ENCODE results near the gene INTU. TPM values are rescaled to one million over a fixed set of nuclear protein-coding genes. Genes with fewer than 3 reads are reported as not detected.

The INTU gene
- total RNA-seq, 4 donors from 2014 or later = 4.1 to 8.1 (median 5.1) TPM

DNA sequence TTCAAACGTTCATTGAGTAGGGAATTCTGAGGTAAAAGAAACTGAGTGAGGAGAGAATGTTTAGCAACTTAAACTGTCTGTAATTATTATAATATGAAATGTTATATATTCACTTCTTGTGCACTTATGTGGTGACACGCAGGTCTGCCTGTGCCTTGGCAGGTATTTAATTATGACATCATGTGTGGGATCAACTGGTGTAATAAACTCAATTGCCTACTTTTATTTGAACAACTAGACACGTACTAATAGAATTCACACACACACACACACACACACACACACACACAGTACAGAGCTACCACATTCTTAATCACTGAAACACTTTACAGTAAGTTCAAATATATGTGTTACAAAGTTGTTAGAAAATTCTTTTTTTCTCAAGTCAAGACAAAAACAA, 76.7 kb downstream of the INTU start:
- intact Hi-C loops (cut with DNase I; ENCODE audit: low total_unique reads) = no loop called here
- no peak overlapping the region for H3K4me3 ChIP-seq (ENCODE audit: low read depth, poor library complexity, severe bottlenecking)
- DNase-seq (ENCODE audit: low spot score in 2 of 2) = no peak
- TF ChIP-seq, protein P1, sequence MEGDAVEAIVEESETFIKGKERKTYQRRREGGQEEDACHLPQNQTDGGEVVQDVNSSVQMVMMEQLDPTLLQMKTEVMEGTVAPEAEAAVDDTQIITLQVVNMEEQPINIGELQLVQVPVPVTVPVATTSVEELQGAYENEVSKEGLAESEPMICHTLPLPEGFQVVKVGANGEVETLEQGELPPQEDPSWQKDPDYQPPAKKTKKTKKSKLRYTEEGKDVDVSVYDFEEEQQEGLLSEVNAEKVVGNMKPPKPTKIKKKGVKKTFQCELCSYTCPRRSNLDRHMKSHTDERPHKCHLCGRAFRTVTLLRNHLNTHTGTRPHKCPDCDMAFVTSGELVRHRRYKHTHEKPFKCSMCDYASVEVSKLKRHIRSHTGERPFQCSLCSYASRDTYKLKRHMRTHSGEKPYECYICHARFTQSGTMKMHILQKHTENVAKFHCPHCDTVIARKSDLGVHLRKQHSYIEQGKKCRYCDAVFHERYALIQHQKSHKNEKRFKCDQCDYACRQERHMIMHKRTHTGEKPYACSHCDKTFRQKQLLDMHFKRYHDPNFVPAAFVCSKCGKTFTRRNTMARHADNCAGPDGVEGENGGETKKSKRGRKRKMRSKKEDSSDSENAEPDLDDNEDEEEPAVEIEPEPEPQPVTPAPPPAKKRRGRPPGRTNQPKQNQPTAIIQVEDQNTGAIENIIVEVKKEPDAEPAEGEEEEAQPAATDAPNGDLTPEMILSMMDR (IDR thresholded peaks at IDR 0.05) = no peak
- TF ChIP-seq POLR2A (IDR thresholded peaks at IDR 0.05) = no peak
- 42 to 58% methylated on average over 3 of the region's 3 CpGs for WGBS, 2 donors

DNA sequence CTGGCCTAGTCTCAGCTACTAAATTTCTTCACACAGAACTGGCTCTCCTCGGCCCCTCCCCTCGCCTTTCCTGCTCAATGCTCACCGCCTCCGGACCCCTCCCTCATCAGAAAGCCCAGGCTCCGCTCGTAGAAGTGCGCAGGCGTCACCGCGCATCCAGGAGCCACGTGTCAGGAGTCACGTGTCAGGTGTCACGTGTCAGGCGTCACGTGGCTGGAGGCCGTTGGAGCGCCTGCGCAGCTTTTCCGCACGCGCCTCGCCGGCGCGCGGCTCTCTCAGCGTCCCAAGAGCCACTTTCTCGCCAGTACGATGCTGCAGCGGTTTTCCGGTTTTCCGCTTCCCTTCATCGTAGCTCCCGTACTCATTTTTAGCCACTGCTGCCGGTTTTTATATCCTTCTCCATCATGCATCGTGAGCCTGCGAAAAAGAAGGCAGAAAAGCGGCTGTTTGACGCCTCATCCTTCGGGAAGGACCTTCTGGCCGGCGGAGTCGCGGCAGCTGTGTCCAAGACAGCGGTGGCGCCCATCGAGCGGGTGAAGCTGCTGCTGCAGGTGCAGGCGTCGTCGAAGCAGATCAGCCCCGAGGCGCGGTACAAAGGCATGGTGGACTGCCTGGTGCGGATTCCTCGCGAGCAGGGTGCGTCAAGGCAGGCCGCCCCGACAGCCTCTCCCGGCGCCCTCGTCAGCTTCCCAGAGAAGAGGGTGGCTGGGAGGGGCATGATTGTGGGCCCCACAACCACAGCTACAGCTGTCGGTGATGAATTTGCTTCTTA, 97.6 kb downstream of the INTU start, which contains the start of gene SLC25A31:
TSS of gene SLC25A31 (plus strand) at position 259 of the 772 bp plus-strand sequence. CDS start at position 405, 146 bp downstream.
- H3K4me3 ChIP-seq (ENCODE audit: low read depth, poor library complexity, severe bottlenecking) = no peak within 1 kb of the TSS
- TF ChIP-seq POLR2A (IDR thresholded peaks at IDR 0.05) = no peak
- TF ChIP-seq, protein P1 (IDR thresholded peaks at IDR 0.05) = no peak
- intact Hi-C loops (cut with DNase I; ENCODE audit: low total_unique reads) = loop anchor here (5.0 kb wide), 1 partner anchor 128 kb away; no protein-coding TSS in a partner anchor
- 95 to 97% methylated on average over 64 of the region's 64 CpGs for WGBS, 2 donors
- DNase-seq (ENCODE audit: low spot score in 2 of 2) = no peak

DNA sequence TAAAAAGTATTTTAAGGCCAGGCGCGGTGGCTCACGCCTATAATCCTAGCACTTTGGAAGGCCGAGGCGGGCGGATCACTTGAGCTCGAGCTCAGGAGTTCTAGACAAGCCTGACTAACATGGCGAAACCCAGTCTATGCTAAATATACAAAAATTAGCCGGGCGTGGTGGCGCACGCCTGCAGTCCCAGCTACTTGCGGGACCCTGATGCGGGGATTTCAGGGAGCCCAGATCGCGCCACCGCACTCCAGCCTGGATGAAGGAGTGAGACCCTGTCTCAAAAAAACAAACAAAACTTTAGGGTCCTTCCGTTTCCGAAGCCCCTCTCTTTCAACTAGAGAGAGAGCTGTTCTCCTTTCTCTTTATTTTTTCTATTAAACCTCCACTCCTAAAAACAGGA, 98.6 kb downstream of the INTU start:
- DNase-seq (ENCODE audit: low spot score in 2 of 2) = no peak
- WGBS, 2 donors = 93 to 96% methylated on average over 19 of the region's 19 CpGs
- TF ChIP-seq, protein P1 (IDR thresholded peaks at IDR 0.05) = no peak
- TF ChIP-seq POLR2A (IDR thresholded peaks at IDR 0.05) = no peak
- H3K4me3 ChIP-seq (ENCODE audit: low read depth, poor library complexity, severe bottlenecking) = no peak overlapping the region
- intact Hi-C loops (cut with DNase I; ENCODE audit: low total_unique reads) = loop anchor here (5.0 kb wide), 1 partner anchor 129 kb away; no protein-coding TSS in a partner anchor

DNA sequence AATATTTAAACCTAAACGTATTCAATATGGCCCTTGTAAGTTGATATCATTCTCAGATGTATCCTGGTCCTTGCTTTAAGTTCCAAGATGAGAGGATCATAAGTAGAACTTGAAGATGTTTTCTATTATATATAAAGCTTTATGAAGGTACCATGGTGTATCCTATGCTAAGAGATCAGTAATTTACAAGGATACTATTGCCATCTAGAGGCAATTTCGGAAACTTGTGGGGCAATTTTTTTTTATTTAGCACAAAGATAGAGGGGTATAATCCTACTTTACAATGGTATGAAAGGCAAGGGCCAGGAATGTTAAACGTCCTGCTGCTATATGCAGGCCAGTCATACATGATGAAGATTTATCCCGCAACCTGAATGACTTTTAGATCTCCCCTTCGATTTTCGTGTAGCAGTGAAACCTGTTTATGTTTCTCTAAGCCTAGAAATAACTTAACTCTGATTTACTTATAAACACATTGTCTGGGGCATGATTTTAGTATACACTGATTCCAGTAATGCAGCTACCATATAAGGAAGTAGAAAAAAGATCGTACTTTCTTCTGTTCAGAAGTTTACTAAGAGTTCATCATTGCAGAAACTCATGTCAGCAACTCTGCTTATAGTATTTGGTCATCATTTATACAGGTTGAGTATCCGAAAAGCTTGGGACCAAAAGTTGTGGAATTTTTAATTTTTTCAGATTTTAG, 100.0 kb downstream of the INTU start:
- no peak for DNase-seq (ENCODE audit: low spot score in 2 of 2)
- 27 to 28% methylated on average over 8 of the region's 8 CpGs for WGBS, 2 donors
- intact Hi-C loops (cut with DNase I; ENCODE audit: low total_unique reads) = loop anchor here (5.0 kb wide), 1 partner anchor 130 kb away; no protein-coding TSS in a partner anchor
- TF ChIP-seq, protein P1 (IDR thresholded peaks at IDR 0.05) = no peak
- TF ChIP-seq POLR2A (IDR thresholded peaks at IDR 0.05) = no peak
- no peak overlapping the region for H3K4me3 ChIP-seq (ENCODE audit: low read depth, poor library complexity, severe bottlenecking)

DNA sequence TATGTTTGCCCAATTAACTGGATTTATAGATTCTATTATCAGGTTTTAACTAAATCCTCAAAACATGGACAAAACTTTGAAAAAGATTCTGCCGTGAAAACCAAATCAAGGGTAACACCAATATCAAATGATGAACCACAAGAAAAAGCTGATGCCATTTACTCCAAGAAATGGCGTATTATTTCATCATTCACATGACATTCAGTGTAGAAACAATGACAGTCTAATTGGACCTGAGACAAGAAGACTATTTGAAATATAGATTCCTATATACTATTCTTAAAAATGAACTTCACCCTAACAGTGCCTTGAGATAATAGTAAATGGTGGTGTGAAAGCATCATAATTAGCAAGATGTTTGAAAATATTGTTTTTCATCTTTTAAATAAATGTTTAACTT, 102.2 kb downstream of the INTU start:
- WGBS, 2 donors = 90 to 91% methylated on average over 2 of the region's 2 CpGs
- intact Hi-C loops (cut with DNase I; ENCODE audit: low total_unique reads) = loop anchor here (5.0 kb wide), 1 partner anchor 133 kb away; no protein-coding TSS in a partner anchor
- H3K4me3 ChIP-seq (ENCODE audit: low read depth, poor library complexity, severe bottlenecking) = no peak overlapping the region
- DNase-seq (ENCODE audit: low spot score in 2 of 2) = no peak
- TF ChIP-seq, protein P1 (IDR thresholded peaks at IDR 0.05) = no peak
- no peak for TF ChIP-seq POLR2A (IDR thresholded peaks at IDR 0.05)
